Measurements from ENCODE around the gene SP100. TPM values are rescaled to one million over a fixed set of nuclear protein-coding genes. Genes with fewer than 3 reads are reported as not detected.

Gene SP100
- polyA plus RNA-seq, 1 donor (not counting 4 experiments of a cell fraction or from before 2014, with no cell fraction given): 136 TPM

GRCh38 chr2:230472621-230473018 is 56.6 kb downstream of the SP100 start:
- no peaks in the 10 kb centered on the region for H4K20me1 ChIP-seq (ENCODE audit: control insufficient read depth, extremely low read depth, insufficient read depth, low read length)
- no peak overlapping the region for H3K4me2 ChIP-seq (ENCODE audit: control insufficient read depth, extremely low read depth, insufficient read depth, low read depth, low read length)
- H3K9me3 ChIP-seq (ENCODE audit: control insufficient read depth, low read depth, low read length): no peaks in the 10 kb centered on the region
- peaks cover 8% of the 10 kb centered on the region for H3K4me1 ChIP-seq (ENCODE audit: control insufficient read depth, extremely low read depth, insufficient read depth, low read length)
- no peaks in the 10 kb centered on the region for H3K27me3 ChIP-seq (ENCODE audit: control insufficient read depth, extremely low read depth, insufficient read depth, low read length)
- H3K9me1 ChIP-seq (ENCODE audit: control insufficient read depth, extremely low read depth, insufficient read depth, low read length): no peaks in the 10 kb centered on the region
- dilution Hi-C loops (cut with MboI; ENCODE audit: extremely low pct_ligation_motif_present, low sequenced_read_pairs): no loop called here
- H3K27ac ChIP-seq (ENCODE audit: control insufficient read depth, insufficient read depth, low read length): no peak overlapping the region
- no peak overlapping the region for H3K4me3 ChIP-seq (ENCODE audit: control insufficient read depth in 2 of 3, extremely low read depth in 1 of 3, insufficient read depth in 2 of 3, low read depth in 1 of 3, low read length in 3 of 3)
- H3K9ac ChIP-seq (ENCODE audit: control insufficient read depth, extremely low read depth, insufficient read depth, low read length): no peak overlapping the region
- TF ChIP-seq CTCF (optimal IDR thresholded peaks at IDR 0.05 in 1 of 3, IDR thresholded peaks at IDR 0.05 in 1 of 3, conservative IDR thresholded peaks at IDR 0.05 in 1 of 3; ENCODE audit: extremely low read depth in 1 of 3, insufficient read depth in 2 of 3, low read length in 3 of 3) (no peak), EZH2 (IDR thresholded peaks at IDR 0.05; ENCODE audit: low read length) (no peak)
- no peak overlapping the region for H2AFZ ChIP-seq (ENCODE audit: control insufficient read depth, low read length)
- H3K79me2 ChIP-seq (ENCODE audit: control insufficient read depth, insufficient read depth, low read length): no peaks in the 10 kb centered on the region
- peaks cover 8 to 9% of the 10 kb centered on the region in 2 experiments for H3K36me3 ChIP-seq (ENCODE audit: control insufficient read depth in 2 of 2, extremely low read depth in 1 of 2, insufficient read depth in 2 of 2, low read length in 2 of 2)
- DNase-seq (ENCODE audit: low read depth, low spot score) (no peak), FAIRE-seq (no peak)

- dilution Hi-C loops (cut with MboI; ENCODE audit: extremely low pct_ligation_motif_present, low sequenced_read_pairs): no loop called here
- FAIRE-seq: no peak
Observed at GRCh38 chr2:230473378-230473777, 57.4 kb downstream of the SP100 start.

More at GRCh38 chr2:230473378-230473777, 57.4 kb downstream of the SP100 start:
- Histone ChIP-seq H3K27me3 (ENCODE audit: control insufficient read depth, extremely low read depth, insufficient read depth, low read length) (no peaks in the 10 kb centered on the region), H3K9ac (ENCODE audit: control insufficient read depth, extremely low read depth, insufficient read depth, low read length) (no peak overlapping the region), H3K4me1 (ENCODE audit: control insufficient read depth, extremely low read depth, insufficient read depth, low read length) (peaks cover 8% of the 10 kb centered on the region), H2AFZ (ENCODE audit: control insufficient read depth, low read length) (no peak overlapping the region), H4K20me1 (ENCODE audit: control insufficient read depth, extremely low read depth, insufficient read depth, low read length) (no peaks in the 10 kb centered on the region), H3K9me1 (ENCODE audit: control insufficient read depth, extremely low read depth, insufficient read depth, low read length) (no peaks in the 10 kb centered on the region), H3K36me3 (ENCODE audit: control insufficient read depth in 2 of 2, extremely low read depth in 1 of 2, insufficient read depth in 2 of 2, low read length in 2 of 2) (peaks cover 7% of the 10 kb centered on the region in 2 experiments), H3K4me3 (ENCODE audit: control insufficient read depth in 2 of 3, extremely low read depth in 1 of 3, insufficient read depth in 2 of 3, low read depth in 1 of 3, low read length in 3 of 3) (no peak overlapping the region), H3K27ac (ENCODE audit: control insufficient read depth, insufficient read depth, low read length) (no peak overlapping the region), H3K79me2 (ENCODE audit: control insufficient read depth, insufficient read depth, low read length) (no peaks in the 10 kb centered on the region), H3K9me3 (ENCODE audit: control insufficient read depth, low read depth, low read length) (no peaks in the 10 kb centered on the region), H3K4me2 (ENCODE audit: control insufficient read depth, extremely low read depth, insufficient read depth, low read depth, low read length) (no peak overlapping the region)
- no peak for DNase-seq (ENCODE audit: low read depth, low spot score)
- TF ChIP-seq CTCF (optimal IDR thresholded peaks at IDR 0.05 in 1 of 3, IDR thresholded peaks at IDR 0.05 in 1 of 3, conservative IDR thresholded peaks at IDR 0.05 in 1 of 3; ENCODE audit: extremely low read depth in 1 of 3, insufficient read depth in 2 of 3, low read length in 3 of 3) (no peak), EZH2 (IDR thresholded peaks at IDR 0.05; ENCODE audit: low read length) (no peak)
